ENCODE results near the gene PPP4R4.
"Not testable (repeated sequence)": the region's sequence is repeated elsewhere in the genome, so short reads cannot be mapped to it uniquely, and the experiment has no call there.

PPP4R4 gene

GRCh38 chr14:94295360-94296180 is 121.4 kb downstream of the PPP4R4 start:
- TF ChIP-seq, protein P1, sequence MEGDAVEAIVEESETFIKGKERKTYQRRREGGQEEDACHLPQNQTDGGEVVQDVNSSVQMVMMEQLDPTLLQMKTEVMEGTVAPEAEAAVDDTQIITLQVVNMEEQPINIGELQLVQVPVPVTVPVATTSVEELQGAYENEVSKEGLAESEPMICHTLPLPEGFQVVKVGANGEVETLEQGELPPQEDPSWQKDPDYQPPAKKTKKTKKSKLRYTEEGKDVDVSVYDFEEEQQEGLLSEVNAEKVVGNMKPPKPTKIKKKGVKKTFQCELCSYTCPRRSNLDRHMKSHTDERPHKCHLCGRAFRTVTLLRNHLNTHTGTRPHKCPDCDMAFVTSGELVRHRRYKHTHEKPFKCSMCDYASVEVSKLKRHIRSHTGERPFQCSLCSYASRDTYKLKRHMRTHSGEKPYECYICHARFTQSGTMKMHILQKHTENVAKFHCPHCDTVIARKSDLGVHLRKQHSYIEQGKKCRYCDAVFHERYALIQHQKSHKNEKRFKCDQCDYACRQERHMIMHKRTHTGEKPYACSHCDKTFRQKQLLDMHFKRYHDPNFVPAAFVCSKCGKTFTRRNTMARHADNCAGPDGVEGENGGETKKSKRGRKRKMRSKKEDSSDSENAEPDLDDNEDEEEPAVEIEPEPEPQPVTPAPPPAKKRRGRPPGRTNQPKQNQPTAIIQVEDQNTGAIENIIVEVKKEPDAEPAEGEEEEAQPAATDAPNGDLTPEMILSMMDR (IDR thresholded peaks at IDR 0.05; ENCODE audit: insufficient read depth, low read length, poor library complexity, severe bottlenecking): no peak
- no peak for TF ChIP-seq EZH2phosphoT487 (conservative IDR thresholded peaks at IDR 0.05; ENCODE audit: low read length)
- H3K27ac ChIP-seq (ENCODE audit: low read depth, low read length): no peak overlapping the region
- H3K4me2 ChIP-seq (ENCODE audit: low read depth, low read length, poor library complexity, severe bottlenecking): no peak overlapping the region
- H3K79me2 ChIP-seq (ENCODE audit: insufficient read depth, low read length): no peaks in the 10 kb centered on the region
- no peak overlapping the region for H2AFZ ChIP-seq (ENCODE audit: low read depth, low read length, severe bottlenecking)
- no peaks in the 10 kb centered on the region for H3K36me3 ChIP-seq (ENCODE audit: low read length)
- no peaks in the 10 kb centered on the region for H3K27me3 ChIP-seq (ENCODE audit: low read length)
- H3F3A ChIP-seq (ENCODE audit: insufficient read depth): no peaks in the 10 kb centered on the region
- no peak overlapping the region for H3K4me3 ChIP-seq (ENCODE audit: insufficient read depth, low read length, poor library complexity, severe bottlenecking)
- no peaks in the 10 kb centered on the region for H3K9me3 ChIP-seq (ENCODE audit: insufficient read depth, low read length)
- H3K9ac ChIP-seq (ENCODE audit: low read length): no peak overlapping the region
- no peaks in the 10 kb centered on the region for H3K9me2 ChIP-seq (replicated peaks; ENCODE audit: insufficient read depth, low read length)
- no peaks in the 10 kb centered on the region for H4K20me1 ChIP-seq (ENCODE audit: low read depth, low read length)

DNA sequence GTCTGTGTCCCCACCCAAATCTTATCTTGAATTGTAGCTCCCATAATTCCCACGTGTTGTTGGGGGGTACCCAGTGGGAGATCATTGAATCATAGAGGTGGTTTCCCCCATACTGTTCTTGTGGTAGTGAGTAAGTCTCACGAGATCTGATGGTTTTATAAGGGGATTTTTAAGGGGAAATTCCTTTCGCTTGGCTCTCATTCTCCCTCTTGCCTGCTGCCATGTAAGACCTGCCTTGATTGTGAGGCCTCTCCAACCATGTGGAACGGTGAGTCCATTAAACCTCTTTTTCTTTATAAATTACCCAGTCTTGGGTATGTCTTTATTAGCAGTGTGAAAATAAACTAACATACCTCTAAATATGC is 122.0 kb downstream of the PPP4R4 start:
- not testable (repeated sequence) for H3K9ac ChIP-seq (ENCODE audit: low read length); H2AFZ ChIP-seq (ENCODE audit: low read depth, low read length, severe bottlenecking); H3F3A ChIP-seq (ENCODE audit: insufficient read depth); H3K79me2 ChIP-seq (ENCODE audit: insufficient read depth, low read length); H3K9me3 ChIP-seq (ENCODE audit: insufficient read depth, low read length); H4K20me1 ChIP-seq (ENCODE audit: low read depth, low read length); H3K4me2 ChIP-seq (ENCODE audit: low read depth, low read length, poor library complexity, severe bottlenecking); H3K9me2 ChIP-seq (replicated peaks; ENCODE audit: insufficient read depth, low read length); H3K4me3 ChIP-seq (ENCODE audit: insufficient read depth, low read length, poor library complexity, severe bottlenecking); H3K36me3 ChIP-seq (ENCODE audit: low read length); H3K27me3 ChIP-seq (ENCODE audit: low read length); H3K27ac ChIP-seq (ENCODE audit: low read depth, low read length)

GRCh38 chr14:94298130-94298529 is 124.0 kb downstream of the PPP4R4 start:
- Histone ChIP-seq H3K36me3 (ENCODE audit: low read length) (no peaks in the 10 kb centered on the region), H3K9ac (ENCODE audit: low read length) (no peak overlapping the region), H4K20me1 (ENCODE audit: low read depth, low read length) (no peaks in the 10 kb centered on the region), H3K4me2 (ENCODE audit: low read depth, low read length, poor library complexity, severe bottlenecking) (no peak overlapping the region), H3K27ac (ENCODE audit: low read depth, low read length) (no peak overlapping the region), H3F3A (ENCODE audit: insufficient read depth) (no peaks in the 10 kb centered on the region), H3K4me3 (ENCODE audit: insufficient read depth, low read length, poor library complexity, severe bottlenecking) (no peak overlapping the region), H3K79me2 (ENCODE audit: insufficient read depth, low read length) (no peaks in the 10 kb centered on the region), H3K9me3 (ENCODE audit: insufficient read depth, low read length) (no peaks in the 10 kb centered on the region), H2AFZ (ENCODE audit: low read depth, low read length, severe bottlenecking) (no peak overlapping the region), H3K9me2 (replicated peaks; ENCODE audit: insufficient read depth, low read length) (no peaks in the 10 kb centered on the region), H3K27me3 (ENCODE audit: low read length) (no peaks in the 10 kb centered on the region)
- no peak for TF ChIP-seq EZH2phosphoT487 (conservative IDR thresholded peaks at IDR 0.05; ENCODE audit: low read length)
- TF ChIP-seq, protein P1 (IDR thresholded peaks at IDR 0.05; ENCODE audit: insufficient read depth, low read length, poor library complexity, severe bottlenecking): no peak

DNA sequence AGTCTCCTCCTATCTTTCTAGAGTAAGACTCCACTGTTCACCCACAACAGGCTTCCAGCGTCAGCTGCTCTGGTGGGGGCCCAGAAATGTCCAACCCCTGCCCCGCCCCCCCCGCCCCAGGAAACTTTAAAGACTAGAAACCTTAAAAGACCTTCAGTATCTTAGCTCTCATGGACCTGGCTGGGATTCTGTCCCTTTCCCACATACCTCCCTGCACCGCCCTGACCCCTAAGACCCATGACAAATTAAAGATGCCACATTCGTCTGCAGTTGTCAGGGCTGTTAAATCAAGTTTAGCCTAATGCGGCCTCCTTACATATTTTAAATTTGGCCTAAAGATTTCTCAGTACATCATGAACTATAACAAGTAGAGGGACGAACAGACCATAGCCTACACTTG is 129.0 kb downstream of the PPP4R4 start:
- TF ChIP-seq, protein P1 (IDR thresholded peaks at IDR 0.05; ENCODE audit: insufficient read depth, low read length, poor library complexity, severe bottlenecking): no peak
- TF ChIP-seq EZH2phosphoT487 (conservative IDR thresholded peaks at IDR 0.05; ENCODE audit: low read length): no peak
- no peaks in the 10 kb centered on the region for H3F3A ChIP-seq (ENCODE audit: insufficient read depth)
- H3K79me2 ChIP-seq (ENCODE audit: insufficient read depth, low read length): no peaks in the 10 kb centered on the region
- no peak overlapping the region for H3K9ac ChIP-seq (ENCODE audit: low read length)
- no peaks in the 10 kb centered on the region for H3K9me3 ChIP-seq (ENCODE audit: insufficient read depth, low read length)
- H2AFZ ChIP-seq (ENCODE audit: low read depth, low read length, severe bottlenecking): no peak overlapping the region
- no peaks in the 10 kb centered on the region for H3K9me2 ChIP-seq (replicated peaks; ENCODE audit: insufficient read depth, low read length)
- H3K27ac ChIP-seq (ENCODE audit: low read depth, low read length): no peak overlapping the region
- no peaks in the 10 kb centered on the region for H4K20me1 ChIP-seq (ENCODE audit: low read depth, low read length)
- no peaks in the 10 kb centered on the region for H3K36me3 ChIP-seq (ENCODE audit: low read length)
- no peak overlapping the region for H3K4me2 ChIP-seq (ENCODE audit: low read depth, low read length, poor library complexity, severe bottlenecking)
- no peaks in the 10 kb centered on the region for H3K27me3 ChIP-seq (ENCODE audit: low read length)
- no peak overlapping the region for H3K4me3 ChIP-seq (ENCODE audit: insufficient read depth, low read length, poor library complexity, severe bottlenecking)
